Stomach (tissue), 9 donors: ENCODE results near the gene PANX1. TPM values are rescaled to one million over a fixed set of nuclear protein-coding genes. Genes with fewer than 3 reads are reported as not detected.

ENCODE experiments used
- DNase-seq, 2 donors: peaks; one replicate each; pipeline versions ENCODE4 v3.0.0 to v3.0.0-alpha.2; 2013 to 2019
- H3K27ac ChIP-seq, 5 donors: fragments of 200-600 bp in 4 of 5; sonication (generic) in 4 of 5; one replicate each; pipeline ENCODE4 v1.5.1; 2013 to 2019; ENCODE audit warnings: mild to moderate bottlenecking in 1 of 5, moderate library complexity in 1 of 5
- H3K27me3 ChIP-seq, 3 donors: fragments of 200-600 bp; sonication (generic); one replicate each; pipeline ENCODE4 v1.5.1; 2017 to 2019; ENCODE audit warnings: mixed run types in 1 of 3
- H3K36me3 ChIP-seq, 4 donors: fragments of 200-600 bp; sonication (generic); 1 replicate in 3 of 4; 2 replicates in 1 of 4; pipeline ENCODE4 v1.5.1; 2016 to 2019
- H3K4me1 ChIP-seq, 4 donors: fragments of 200-600 bp; sonication (generic); one replicate each; pipeline ENCODE4 v1.5.1; 2016 to 2019
- H3K4me3 ChIP-seq, 4 donors: fragments of 200-600 bp; sonication (generic) in 3 of 4; one replicate each; pipeline ENCODE4 v1.5.1; 2016 to 2019; ENCODE audit warnings: mild to moderate bottlenecking in 1 of 4
- H3K9me3 ChIP-seq, 4 donors: fragments of 200-600 bp; sonication (generic); one replicate each; pipeline ENCODE4 v1.5.1; 2016 to 2019
- EP300 ChIP-seq: sonication (generic); formaldehyde crosslinking; IDR thresholded peaks from one replicate; pipeline ENCODE4 v1.6.1; 2017; ENCODE audit warnings: antibody characterized with exemption
- POLR2A ChIP-seq, 4 donors: fragments of 450-650 bp; IDR thresholded peaks; one replicate each; pipeline ENCODE4 v1.6.1; 2016; ENCODE audit warnings: antibody characterized with exemption in 4 of 4, control low read depth in 2 of 4, mild to moderate bottlenecking in 1 of 4, moderate library complexity in 1 of 4
- POLR2AphosphoS5 ChIP-seq, 3 donors: sonication (generic); formaldehyde crosslinking; IDR thresholded peaks; one replicate each; pipeline ENCODE4 v1.6.1; 2016; ENCODE audit warnings: antibody characterized with exemption in 3 of 3
- whole genome bisulfite sequencing, 5 donors: extraction: QIAGEN DNeasy Blood & Tissue Kit in 3 of 5; methylation state at CpG; one replicate each; pipeline versions ENCODE4 v1.1.5 to v1.1.7; 2013 to 2018; 5-methylcytosine and 5-hydroxymethylcytosine counted together
- intact Hi-C: fragments of 100-400 bp; cut with DNase I; formaldehyde crosslinking; loops from one replicate; pipeline ENCODE4 v1.15.1; 2023; ENCODE audit warnings: low total_unique reads
- polyA plus RNA-seq, 3 donors: library from polyadenylated mRNA; stranded (reverse); fragments of 200-250 nt; gene quantifications; one replicate each; pipeline ENCODE4 v1.2.3, GENCODE V29; 2013
- total RNA-seq, 5 donors: library from RNA; depleted of rRNA; stranded (reverse); fragments of >200 nt; gene quantifications; one replicate each; pipeline versions ENCODE4 v1.1.0 to v1.2.3, GENCODE V29; 2014 to 2016
- TF ChIP-seq, protein P1 (sequence below), 7 experiments: fragments of 450-650 bp in 4 of 7; fragments of 200-600 bp in 3 of 7; sonication (generic) in 3 of 7; IDR thresholded peaks; one replicate each; pipeline ENCODE4 v1.5.1; 2016 to 2019; ENCODE audit warnings: antibody characterized with exemption in 7 of 7, control low read depth in 2 of 7, mild to moderate bottlenecking in 1 of 7
- donor health status: healthy with polysubstance abuse.
- donor health status: Bipolar disorder and iron deficiency.
- donor health status: healthy.

PANX1 gene
- total and polyA plus RNA-seq, 8 donors = 1.2 to 41.1 (median 11.1) TPM

DNA sequence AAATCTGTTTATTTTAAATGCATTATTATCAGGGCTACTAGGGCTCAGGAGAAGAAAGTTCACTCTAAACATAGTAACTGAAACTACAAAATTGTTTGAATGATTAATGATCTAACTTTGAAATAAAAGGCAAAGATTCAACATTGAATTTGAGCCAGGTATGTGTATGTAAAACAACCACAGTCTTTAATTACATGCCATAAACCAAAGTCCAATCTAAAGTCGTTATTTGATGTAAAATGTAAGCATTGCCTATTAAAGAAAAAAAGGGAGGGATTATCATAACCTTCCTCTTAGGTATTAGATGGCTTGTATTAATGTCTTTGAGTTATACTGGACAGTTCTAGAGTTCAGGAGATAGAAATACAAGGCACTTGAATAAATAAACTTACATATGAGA, 25.2 kb upstream of the PANX1 start:
- Histone ChIP-seq H3K27me3 (no peaks in the 10 kb centered on the region), H3K36me3 (no peaks in the 10 kb centered on the region), H3K4me3 (no peak overlapping the region), H3K27ac (no peak overlapping the region), H3K9me3 (peaks cover 0 to 6% (median 0%) of the 10 kb centered on the region in 4 donors), H3K4me1 (no peaks in the 10 kb centered on the region)
- TF ChIP-seq EP300 (no peak), POLR2AphosphoS5 (IDR thresholded peaks at IDR 0.05) (no peak), POLR2A (IDR thresholded peaks at IDR 0.05) (no peak)
- TF ChIP-seq, protein P1, sequence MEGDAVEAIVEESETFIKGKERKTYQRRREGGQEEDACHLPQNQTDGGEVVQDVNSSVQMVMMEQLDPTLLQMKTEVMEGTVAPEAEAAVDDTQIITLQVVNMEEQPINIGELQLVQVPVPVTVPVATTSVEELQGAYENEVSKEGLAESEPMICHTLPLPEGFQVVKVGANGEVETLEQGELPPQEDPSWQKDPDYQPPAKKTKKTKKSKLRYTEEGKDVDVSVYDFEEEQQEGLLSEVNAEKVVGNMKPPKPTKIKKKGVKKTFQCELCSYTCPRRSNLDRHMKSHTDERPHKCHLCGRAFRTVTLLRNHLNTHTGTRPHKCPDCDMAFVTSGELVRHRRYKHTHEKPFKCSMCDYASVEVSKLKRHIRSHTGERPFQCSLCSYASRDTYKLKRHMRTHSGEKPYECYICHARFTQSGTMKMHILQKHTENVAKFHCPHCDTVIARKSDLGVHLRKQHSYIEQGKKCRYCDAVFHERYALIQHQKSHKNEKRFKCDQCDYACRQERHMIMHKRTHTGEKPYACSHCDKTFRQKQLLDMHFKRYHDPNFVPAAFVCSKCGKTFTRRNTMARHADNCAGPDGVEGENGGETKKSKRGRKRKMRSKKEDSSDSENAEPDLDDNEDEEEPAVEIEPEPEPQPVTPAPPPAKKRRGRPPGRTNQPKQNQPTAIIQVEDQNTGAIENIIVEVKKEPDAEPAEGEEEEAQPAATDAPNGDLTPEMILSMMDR (IDR thresholded peaks at IDR 0.05) = no peak
- no peak for DNase-seq
- intact Hi-C loops = no loop called here
- WGBS, 5 donors = 19 to 34% (median 30%) methylated on average over 1 of the region's 1 CpG

DNA sequence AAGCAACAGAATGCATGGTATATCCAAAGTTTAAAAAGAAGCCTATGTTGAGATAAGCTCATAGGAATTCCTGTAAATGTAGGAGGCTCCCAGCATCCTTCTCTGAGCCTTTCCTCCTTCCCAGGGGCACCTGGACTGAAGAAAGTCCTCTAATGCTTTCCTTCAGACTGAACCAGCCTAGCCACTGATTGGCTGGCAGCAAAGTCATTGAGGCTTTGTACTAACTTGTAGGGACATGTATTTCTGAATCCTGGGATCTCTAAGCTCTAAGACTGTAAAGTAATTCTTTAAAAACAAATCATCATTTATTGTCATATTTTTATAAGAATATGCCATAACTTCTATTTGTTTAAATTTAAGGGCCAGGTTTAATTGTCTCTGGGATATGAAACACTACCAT, 23.9 kb upstream of the PANX1 start:
- Histone ChIP-seq H3K27ac (no peak overlapping the region), H3K4me3 (no peak overlapping the region), H3K27me3 (no peaks in the 10 kb centered on the region), H3K36me3 (no peaks in the 10 kb centered on the region), H3K9me3 (no peaks in the 10 kb centered on the region), H3K4me1 (no peaks in the 10 kb centered on the region)
- DNase-seq = no peak
- intact Hi-C loops = no loop called here
- TF ChIP-seq EP300 (no peak), POLR2A (IDR thresholded peaks at IDR 0.05) (no peak), POLR2AphosphoS5 (IDR thresholded peaks at IDR 0.05) (no peak)
- TF ChIP-seq, protein P1 (IDR thresholded peaks at IDR 0.05) = no peak

DNA sequence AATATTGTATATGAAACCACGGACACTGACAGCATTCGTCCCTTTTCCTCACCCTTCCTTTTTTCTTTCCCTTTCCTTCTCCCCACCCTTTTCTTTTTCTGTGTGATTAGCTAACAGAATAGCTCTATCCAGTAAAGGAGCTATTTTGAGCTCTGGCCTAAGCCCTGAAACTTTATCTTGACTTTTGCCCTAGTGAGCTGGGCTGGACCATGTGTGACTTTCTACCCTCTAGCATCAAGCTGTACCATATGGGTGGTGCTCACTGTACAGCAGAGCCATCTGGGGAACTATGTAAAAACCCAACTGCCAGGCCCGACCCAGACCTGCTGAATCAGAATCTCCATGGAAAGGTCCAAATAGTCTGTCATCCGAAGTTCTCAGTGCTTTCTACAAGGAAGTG, 21.9 kb upstream of the PANX1 start:
- H3K36me3 ChIP-seq = no peaks in the 10 kb centered on the region
- no peaks in the 10 kb centered on the region for H3K9me3 ChIP-seq
- no peaks in the 10 kb centered on the region for H3K27me3 ChIP-seq
- no peak for DNase-seq
- H3K4me3 ChIP-seq = no peak overlapping the region
- H3K4me1 ChIP-seq = no peaks in the 10 kb centered on the region
- intact Hi-C loops = no loop called here
- TF ChIP-seq EP300 = no peak
- TF ChIP-seq POLR2A (IDR thresholded peaks at IDR 0.05) = no peak
- TF ChIP-seq, protein P1 (IDR thresholded peaks at IDR 0.05) = no peak
- TF ChIP-seq POLR2AphosphoS5 (IDR thresholded peaks at IDR 0.05) = no peak
- no peak overlapping the region for H3K27ac ChIP-seq
- WGBS, 5 donors = 82 to 94% (median 83%) methylated on average over 4 of the region's 4 CpGs

DNA sequence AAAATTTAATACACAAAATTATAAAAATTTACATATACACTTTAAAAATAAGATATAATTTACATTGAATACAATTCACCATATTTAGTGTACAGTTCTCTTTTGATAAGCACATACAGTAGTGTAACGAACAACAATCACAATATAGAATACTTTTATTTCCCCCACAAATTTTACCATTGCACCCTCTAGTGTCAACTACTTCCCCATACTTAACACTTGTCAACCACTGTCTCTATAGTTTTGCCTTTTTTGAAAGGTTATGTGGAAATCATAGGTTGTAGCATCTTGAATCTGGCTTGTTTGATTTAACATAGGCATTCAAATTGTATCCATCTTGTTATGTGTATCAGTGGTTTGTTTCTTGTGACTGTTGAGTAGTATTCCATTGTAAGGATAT, 21.3 kb upstream of the PANX1 start:
- Histone ChIP-seq H3K36me3 (no peaks in the 10 kb centered on the region), H3K4me1 (no peaks in the 10 kb centered on the region), H3K27ac (no peak overlapping the region), H3K9me3 (no peaks in the 10 kb centered on the region), H3K27me3 (no peaks in the 10 kb centered on the region), H3K4me3 (no peak overlapping the region)
- TF ChIP-seq, protein P1 (IDR thresholded peaks at IDR 0.05) = no peak
- TF ChIP-seq POLR2A (IDR thresholded peaks at IDR 0.05) = no peak
- no peak for TF ChIP-seq POLR2AphosphoS5 (IDR thresholded peaks at IDR 0.05)
- no peak for TF ChIP-seq EP300
- WGBS, 5 donors = 91 to 100% (median 95%) methylated on average over 1 of the region's 1 CpG
- no peak for DNase-seq
- intact Hi-C loops = no loop called here
